ENCODE data around the gene RAPGEF1.

GRCh38 chr9:131666774-131667173 is 73.1 kb downstream of the RAPGEF1 start:
- TF ChIP-seq EZH2 (IDR thresholded peaks at IDR 0.05; ENCODE audit: insufficient read depth, poor library complexity, severe bottlenecking) (no peak), EZH2phosphoT487 (IDR thresholded peaks at IDR 0.05; ENCODE audit: insufficient read depth, low read depth) (no peak)
